NB4 (cell line): ENCODE results near the gene NUDT3.

ENCODE experiments used
- CTCF ChIP-seq: IDR thresholded peaks from one replicate; pipeline ENCODE4 v1.5.1; 2012; ENCODE audit warnings: low read depth, low read length
- MYC ChIP-seq: IDR thresholded peaks from 2 replicates; pipeline ENCODE4 v1.6.1; 2011; ENCODE audit warnings: low read depth, low read length
- POLR2A ChIP-seq: IDR thresholded peaks from 2 replicates; pipeline ENCODE4 v1.6.1; 2011; ENCODE audit warnings: mild to moderate bottlenecking; ENCODE audit not compliant: insufficient read length; ENCODE audit errors: extremely low read depth

GRCh38 chr6:34300332-34300751 lies 92.1 kb downstream of the NUDT3 start:
- TF ChIP-seq POLR2A: no peak
- TF ChIP-seq CTCF: no peak
- no peak for TF ChIP-seq MYC
